OCI-LY1 (cell line): ENCODE data around the gene INTS6.

ENCODE experiments used
- CTCF ChIP-seq: fragments of 200-600 bp; sonication (generic), shearing (Covaris generic); IDR thresholded peaks from 2 replicates; pipeline ENCODE4 v1.5.1; 2017; ENCODE audit warnings: mild to moderate bottlenecking, antibody characterized with exemption, low read length, moderate library complexity, mixed read lengths
- EZH2 ChIP-seq: fragments of 200-600 bp; sonication (generic), shearing (Covaris generic); IDR thresholded peaks from 2 replicates; pipeline ENCODE4 v1.8.0; 2017; ENCODE audit warnings: borderline replicate concordance, mixed run types, mild to moderate bottlenecking, antibody characterized with exemption, low read length, moderate library complexity, mixed read lengths

DNA sequence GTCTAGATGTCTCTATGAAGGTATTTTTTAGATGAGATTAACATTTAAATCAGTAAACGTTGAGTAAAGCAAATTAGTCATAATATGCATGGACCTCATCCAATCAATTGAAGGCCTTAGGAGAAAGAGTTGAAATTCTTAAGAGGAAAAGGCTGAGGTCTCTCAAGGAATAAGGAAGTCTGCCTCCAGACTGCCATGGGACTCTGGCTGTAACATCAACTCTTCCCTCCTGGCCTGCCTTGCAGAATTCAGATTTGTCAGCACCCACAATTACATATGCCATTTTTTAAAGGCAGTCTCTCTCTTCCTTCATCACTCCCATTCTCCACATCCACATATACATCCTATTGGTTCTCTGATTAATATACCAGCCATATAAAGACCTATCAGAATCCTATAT lies 28.8 kb upstream of the INTS6 start:
- TF ChIP-seq CTCF (no peak), EZH2 (no peak)
